EL (cell line): Measurements from ENCODE around the gene GPR34.

ENCODE experiments used
- DNase-seq: peaks from one replicate; pipeline ENCODE4 v3.0.0-alpha.2; 2016

The GPR34 gene

DNA sequence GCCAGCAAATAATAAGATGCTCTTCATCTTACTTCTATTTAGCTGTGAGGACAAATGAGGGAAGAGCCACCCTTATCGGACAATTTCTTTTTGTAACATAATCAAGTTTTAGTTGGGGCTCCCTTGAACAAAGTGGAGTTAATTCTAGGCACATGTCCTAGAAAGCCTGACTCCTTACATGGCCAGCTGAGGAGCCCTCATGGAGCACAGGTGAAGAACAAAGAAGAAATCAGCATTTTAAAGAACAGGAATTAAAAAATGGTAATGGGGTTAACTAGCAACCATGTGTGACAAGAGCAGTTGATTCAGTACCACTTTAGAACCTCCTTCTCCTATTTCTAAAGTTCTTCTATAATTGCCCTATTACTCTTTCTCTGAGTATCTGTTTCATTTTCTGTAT lies 51.1 kb downstream of the GPR34 start:
- DNase-seq, result no peak
